ENCODE measurements around the gene RAPGEF6.
A peak's percentile ranks its signal among the peaks of the same experiment; 100 is the strongest.

The RAPGEF6 gene

DNA sequence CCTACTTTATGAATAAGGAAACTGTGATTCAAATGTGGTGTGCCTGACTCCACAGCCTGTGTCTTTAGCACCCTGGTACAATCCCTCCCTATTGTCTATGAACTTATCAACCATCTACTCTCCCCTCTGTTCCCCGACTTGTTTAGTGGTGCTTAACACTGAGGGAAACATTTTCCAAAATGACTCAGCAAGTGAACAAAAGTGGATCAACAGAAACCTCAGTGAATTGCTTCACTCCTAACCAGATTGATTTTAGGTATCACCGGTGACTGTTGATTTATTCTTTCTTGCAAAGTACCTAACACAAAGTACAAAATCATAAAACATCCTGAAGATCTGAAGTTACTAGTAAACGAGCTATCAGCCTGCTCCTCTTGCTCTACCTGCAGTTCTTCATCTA lies 42.1 kb upstream of the RAPGEF6 start:
- no peak for DNase-seq (ENCODE audit: low read depth)
- TF ChIP-seq CTCF (IDR thresholded peaks at IDR 0.05; ENCODE audit: insufficient read depth, low read depth, low read length, missing control alignments): no peak
- no peak overlapping the region for H3K4me3 ChIP-seq (ENCODE audit: low read depth, low read length)

DNA sequence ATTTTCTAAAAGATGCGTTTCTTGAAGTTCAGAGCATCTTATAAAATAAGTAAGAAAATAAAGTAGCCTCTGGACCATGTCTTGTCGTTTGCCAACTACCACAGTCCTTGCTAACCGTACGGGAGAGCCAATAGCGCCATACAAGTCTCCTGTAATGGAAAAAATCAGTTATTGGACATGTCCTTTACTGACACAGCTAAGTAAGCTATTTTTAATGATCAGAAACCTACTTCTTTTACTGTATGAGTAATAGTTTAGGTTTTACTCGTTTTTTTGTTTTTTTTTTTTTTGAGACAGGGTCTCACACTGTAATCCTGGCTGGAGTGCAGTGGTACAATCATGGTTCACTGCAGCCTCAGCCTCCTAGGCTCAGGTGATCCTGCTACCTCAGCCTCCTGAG lies 37.7 kb upstream of the RAPGEF6 start:
- no peak for DNase-seq (ENCODE audit: low read depth)
- no peak for TF ChIP-seq CTCF (IDR thresholded peaks at IDR 0.05; ENCODE audit: insufficient read depth, low read depth, low read length, missing control alignments)
- no peak overlapping the region for H3K4me3 ChIP-seq (ENCODE audit: low read depth, low read length)

GRCh38 chr5:131671994-131672655 lies 37.1 kb upstream of the RAPGEF6 start:
- no peak overlapping the region for H3K4me3 ChIP-seq (ENCODE audit: low read depth, low read length)
- no peak for DNase-seq (ENCODE audit: low read depth)

DNA sequence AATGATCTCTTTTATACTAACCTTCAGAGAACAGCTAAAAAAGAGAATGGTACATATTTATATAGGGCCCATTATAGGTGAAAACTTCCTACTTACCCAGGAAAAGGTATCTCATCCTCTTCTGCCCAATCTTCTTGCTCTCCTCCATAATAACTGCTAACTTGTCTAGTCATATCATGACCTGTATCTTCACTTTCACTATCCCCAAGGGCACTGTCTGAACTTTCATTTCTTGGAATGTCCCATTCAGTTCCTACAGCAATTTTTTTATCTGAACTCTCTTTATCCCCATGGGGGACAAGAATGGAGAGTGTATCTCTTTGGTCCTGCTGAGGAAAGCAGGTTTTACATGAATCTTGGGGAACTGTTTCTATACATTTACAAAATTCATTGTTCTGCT lies 36.4 kb upstream of the RAPGEF6 start:
- no peak for TF ChIP-seq CTCF (IDR thresholded peaks at IDR 0.05; ENCODE audit: insufficient read depth, low read depth, low read length, missing control alignments)
- DNase-seq (ENCODE audit: low read depth): peak; percentile 52

More at GRCh38 chr5:131671994-131672655, 37.1 kb upstream of the RAPGEF6 start:
- TF ChIP-seq CTCF (IDR thresholded peaks at IDR 0.05; ENCODE audit: insufficient read depth, low read depth, low read length, missing control alignments): no peak

GRCh38 chr5:131664929-131665328 lies 29.9 kb upstream of the RAPGEF6 start:
- TF ChIP-seq CTCF (IDR thresholded peaks at IDR 0.05; ENCODE audit: insufficient read depth, low read depth, low read length, missing control alignments): no peak

More for the DNA sequence above, 36.4 kb upstream of the RAPGEF6 start:
- H3K4me3 ChIP-seq (ENCODE audit: low read depth, low read length): no peak overlapping the region

GRCh38 chr5:131661933-131662332 lies 26.9 kb upstream of the RAPGEF6 start:
- no peak for DNase-seq (ENCODE audit: low read depth)
- H3K4me3 ChIP-seq (ENCODE audit: low read depth, low read length): no peak overlapping the region
- no peak for TF ChIP-seq CTCF (IDR thresholded peaks at IDR 0.05; ENCODE audit: insufficient read depth, low read depth, low read length, missing control alignments)

More at GRCh38 chr5:131664929-131665328, 29.9 kb upstream of the RAPGEF6 start:
- no peak for DNase-seq (ENCODE audit: low read depth)
- H3K4me3 ChIP-seq (ENCODE audit: low read depth, low read length): no peak overlapping the region

- TF ChIP-seq CTCF (IDR thresholded peaks at IDR 0.05; ENCODE audit: insufficient read depth, low read depth, low read length, missing control alignments): no peak
- no peak overlapping the region for H3K4me3 ChIP-seq (ENCODE audit: low read depth, low read length)
- DNase-seq (ENCODE audit: low read depth): no peak
Observed at GRCh38 chr5:131659841-131660240, 24.8 kb upstream of the RAPGEF6 start.
